Activated T-cell treated with anti-CD3 and anti-CD28 coated beads, Interleukin-2, amount 50 U/mL, for 72 hours (primary cell): ENCODE data around the gene SNORC. TPM values are rescaled to one million over a fixed set of nuclear protein-coding genes. Genes with fewer than 3 reads are reported as not detected.
A peak's percentile ranks its signal among the peaks of the same experiment; 100 is the strongest.

Experiments used
- ATAC-seq, 2 donors: fragments of 150-1000 bp; cut with Tn5 transposase; replicated peaks in 1 of 2; 2 replicates each; pipeline ENCODE4 v1.10.0; 2021; ENCODE audit warnings: moderate library complexity in 2 of 2, mild to moderate bottlenecking in 1 of 2
- DNase-seq, 2 donors: peaks; one replicate each; pipeline ENCODE4 v3.0.0; 2021 to 2022; ENCODE audit warnings: mixed read lengths in 1 of 2
- H3K27ac Mint-ChIP-seq: one replicate; pipeline ENCODE4 v1.8.0; 2022; ENCODE audit warnings: mild to moderate bottlenecking, moderate library complexity, mixed read lengths
- H3K27me3 Mint-ChIP-seq: one replicate; pipeline ENCODE4 v1.8.0; 2022; ENCODE audit warnings: low read depth, mixed read lengths
- H3K36me3 Mint-ChIP-seq, 2 donors: one replicate each; pipeline ENCODE4 v1.8.0; 2022; ENCODE audit warnings: mixed read lengths in 2 of 2, mild to moderate bottlenecking in 1 of 2; ENCODE audit not compliant: insufficient read depth in 2 of 2
- H3K4me1 Mint-ChIP-seq: one replicate; pipeline ENCODE4 v1.8.0; 2022; ENCODE audit warnings: low read depth, mixed read lengths
- H3K4me3 Mint-ChIP-seq, 2 donors: one replicate each; pipeline ENCODE4 v1.8.0; 2022; ENCODE audit warnings: mild to moderate bottlenecking in 2 of 2, mixed read lengths in 2 of 2, moderate library complexity in 2 of 2
- H3K9me3 Mint-ChIP-seq, 2 donors: one replicate each; pipeline ENCODE4 v1.8.0; 2022; ENCODE audit warnings: mixed read lengths in 2 of 2
- total RNA-seq, 2 donors: library from RNA; stranded (reverse); gene quantifications; one replicate each; pipeline ENCODE4 v1.2.3, GENCODE V29; 2022

SNORC gene
- total RNA-seq, 2 donors from 2014 or later, result 4.0 to 4.1 TPM

GRCh38 chr2:232852676-232853075 is 17.4 kb upstream of the SNORC start:
- ATAC-seq, result no peak
- peaks cover 3 to 20% of the 10 kb centered on the region in 2 donors for H3K36me3 Mint-ChIP-seq
- no peak for DNase-seq
- no peaks in the 10 kb centered on the region for H3K9me3 Mint-ChIP-seq
- no peaks in the 10 kb centered on the region for H3K4me1 Mint-ChIP-seq
- no peak overlapping the region for H3K4me3 Mint-ChIP-seq
- H3K27me3 Mint-ChIP-seq, result no peaks in the 10 kb centered on the region
- H3K27ac Mint-ChIP-seq, result no peak overlapping the region

GRCh38 chr2:232854082-232854481 is 16.0 kb upstream of the SNORC start:
- Mint-ChIP-seq H3K27me3 (no peaks in the 10 kb centered on the region), H3K4me3 (no peak overlapping the region), H3K9me3 (no peaks in the 10 kb centered on the region), H3K4me1 (no peaks in the 10 kb centered on the region), H3K36me3 (peaks cover 3 to 15% of the 10 kb centered on the region in 2 donors), H3K27ac (peak overlapping the region; percentile 33)
- DNase-seq (no peak), ATAC-seq (no peak)

GRCh38 chr2:232857158-232857563 is 12.9 kb upstream of the SNORC start:
- Mint-ChIP-seq H3K4me3 (no peak overlapping the region), H3K36me3 (peaks cover 3 to 11% of the 10 kb centered on the region in 2 donors), H3K9me3 (no peaks in the 10 kb centered on the region), H3K27ac (peak overlapping the region; percentile 27), H3K27me3 (no peaks in the 10 kb centered on the region), H3K4me1 (no peaks in the 10 kb centered on the region)
- peak in 1 of 2 donors; percentile 36 for ATAC-seq
- DNase-seq, result no peak

GRCh38 chr2:232859385-232859916 is 10.6 kb upstream of the SNORC start:
- ATAC-seq (no peak), DNase-seq (no peak)
- peaks cover 7% of the 10 kb centered on the region for H3K4me1 Mint-ChIP-seq
- no peaks in the 10 kb centered on the region for H3K9me3 Mint-ChIP-seq
- no peaks in the 10 kb centered on the region for H3K27me3 Mint-ChIP-seq
- H3K27ac Mint-ChIP-seq, result peak overlapping the region; percentile 36
- H3K36me3 Mint-ChIP-seq, result peaks cover 3 to 13% of the 10 kb centered on the region in 2 donors
- H3K4me3 Mint-ChIP-seq, result no peak overlapping the region

- ATAC-seq (no peak), DNase-seq (no peak)
- no peaks in the 10 kb centered on the region for H3K9me3 Mint-ChIP-seq
- H3K27me3 Mint-ChIP-seq, result no peaks in the 10 kb centered on the region
- no peak overlapping the region for H3K27ac Mint-ChIP-seq
- H3K4me1 Mint-ChIP-seq, result peaks cover 7% of the 10 kb centered on the region
- H3K36me3 Mint-ChIP-seq, result peaks cover 3 to 11% of the 10 kb centered on the region in 2 donors
- H3K4me3 Mint-ChIP-seq, result no peak overlapping the region
These were observed 9.3 kb upstream of the SNORC start for GRCh38 chr2:232860593-232861241.

GRCh38 chr2:232861353-232861752 is 8.7 kb upstream of the SNORC start:
- peaks cover 3 to 10% of the 10 kb centered on the region in 2 donors for H3K36me3 Mint-ChIP-seq
- DNase-seq, result no peak
- H3K27me3 Mint-ChIP-seq, result no peaks in the 10 kb centered on the region
- no peak overlapping the region for H3K27ac Mint-ChIP-seq
- no peak overlapping the region for H3K4me3 Mint-ChIP-seq
- no peak for ATAC-seq
- no peaks in the 10 kb centered on the region for H3K9me3 Mint-ChIP-seq
- H3K4me1 Mint-ChIP-seq, result peaks cover 7% of the 10 kb centered on the region

- Mint-ChIP-seq H3K27me3 (no peaks in the 10 kb centered on the region), H3K27ac (no peak overlapping the region), H3K9me3 (no peaks in the 10 kb centered on the region), H3K4me1 (peaks cover 7% of the 10 kb centered on the region), H3K4me3 (no peak overlapping the region), H3K36me3 (peaks cover 3 to 5% of the 10 kb centered on the region in 2 donors)
- ATAC-seq, result no peak
- DNase-seq, result no peak
These were observed 6.1 kb upstream of the SNORC start for GRCh38 chr2:232863996-232864395.

- ATAC-seq (no peak), DNase-seq (no peak)
- Mint-ChIP-seq H3K27me3 (no peaks in the 10 kb centered on the region), H3K27ac (no peak overlapping the region), H3K36me3 (peaks cover 0 to 2% of the 10 kb centered on the region in 2 donors), H3K4me1 (peaks cover 7% of the 10 kb centered on the region), H3K4me3 (no peak overlapping the region), H3K9me3 (no peaks in the 10 kb centered on the region)
These were observed 4.9 kb upstream of the SNORC start for GRCh38 chr2:232865165-232865564.

GRCh38 chr2:232866104-232866503 is 4.0 kb upstream of the SNORC start:
- H3K4me3 Mint-ChIP-seq, result no peak overlapping the region
- no peaks in the 10 kb centered on the region for H3K9me3 Mint-ChIP-seq
- DNase-seq, result no peak
- no peak overlapping the region for H3K27ac Mint-ChIP-seq
- no peaks in the 10 kb centered on the region for H3K27me3 Mint-ChIP-seq
- peaks cover 0 to 2% of the 10 kb centered on the region in 2 donors for H3K36me3 Mint-ChIP-seq
- H3K4me1 Mint-ChIP-seq, result peaks cover 7% of the 10 kb centered on the region
- ATAC-seq, result no peak

- DNase-seq, result no peak
- ATAC-seq, result no peak
- H3K4me3 Mint-ChIP-seq, result no peak overlapping the region
- H3K36me3 Mint-ChIP-seq, result no peaks in the 10 kb centered on the region
- H3K4me1 Mint-ChIP-seq, result no peaks in the 10 kb centered on the region
- peaks cover 3% of the 10 kb centered on the region for H3K27me3 Mint-ChIP-seq
- no peak overlapping the region for H3K27ac Mint-ChIP-seq
- H3K9me3 Mint-ChIP-seq, result no peaks in the 10 kb centered on the region
These were observed 686 bp upstream of the SNORC start for GRCh38 chr2:232869138-232870017.

- H3K9me3 Mint-ChIP-seq, result no peaks in the 10 kb centered on the region
- no peaks in the 10 kb centered on the region for H3K36me3 Mint-ChIP-seq
- peaks cover 18% of the 10 kb centered on the region for H3K27me3 Mint-ChIP-seq
- no peak overlapping the region for H3K4me3 Mint-ChIP-seq
- H3K4me1 Mint-ChIP-seq, result peaks cover 9% of the 10 kb centered on the region
- no peak overlapping the region for H3K27ac Mint-ChIP-seq
- ATAC-seq (no peak), DNase-seq (no peak)
These were observed 805 bp downstream of the SNORC start for GRCh38 chr2:232870766-232871371.

- ATAC-seq (no peak), DNase-seq (no peak)
- Mint-ChIP-seq H3K36me3 (no peaks in the 10 kb centered on the region), H3K9me3 (no peaks in the 10 kb centered on the region), H3K27ac (no peak overlapping the region), H3K4me3 (no peak overlapping the region), H3K27me3 (peaks cover 18% of the 10 kb centered on the region), H3K4me1 (peaks cover 9% of the 10 kb centered on the region)
These were observed 1.4 kb downstream of the SNORC start for GRCh38 chr2:232871418-232871834.
